IMR-90 (cell line): ENCODE data around the gene NAV2. TPM values are rescaled to one million over a fixed set of nuclear protein-coding genes. Genes with fewer than 3 reads are reported as not detected.

Experiments used
- ATAC-seq: fragments of 200-7000 bp; cut with Tn5 transposase; 2 replicates; pipeline ENCODE4 v1.9.1; 2020; ENCODE audit warnings: low read depth, mild to moderate bottlenecking, moderate library complexity
- BruUV-seq: library from RNA; stranded (reverse); fragments of 400-500 nt; replicated peaks from 2 replicates; lab custom pipeline; 2021; lab: Mats Ljungman, UMichigan
- CTCF ChIA-PET: fragments of 300-600 bp; formaldehyde crosslinking; extraction: SDS; loops from one replicate; lab custom pipeline; 2021; ENCODE audit warnings: antibody characterized with exemption; lab: Yijun Ruan, JAX
- POLR2A ChIA-PET: fragments of 300-600 bp; sonication (Branson Sonifier 250); formaldehyde crosslinking; loops from one replicate; lab custom pipeline; 2022; ENCODE audit warnings: antibody characterized with exemption; ENCODE audit not compliant: unreplicated experiment; lab: Charles Lee
- DNase-seq: peaks from one replicate; pipeline ENCODE4 v3.0.0; 2013
- H2AFZ ChIP-seq: replicated peaks from 2 replicates; pipeline ENCODE3; 2013; ENCODE audit warnings: low read length, mild to moderate bottlenecking; ENCODE audit not compliant: poor library complexity
- H2AK5ac ChIP-seq: 2 replicates; pipeline ENCODE4 v1.6.1; 2013; ENCODE audit warnings: low read depth, low read length, inconsistent platforms
- H2AK9ac ChIP-seq: replicated peaks from 2 replicates; pipeline ENCODE3; 2013; ENCODE audit warnings: mild to moderate bottlenecking, low read depth, low read length, moderate library complexity; ENCODE audit not compliant: poor library complexity
- H2BK120ac ChIP-seq: 2 replicates; pipeline ENCODE4 v1.6.1; 2013; ENCODE audit warnings: low read depth, low read length, inconsistent platforms
- H2BK15ac ChIP-seq: 3 replicates; pipeline ENCODE4 v1.6.1; 2013; ENCODE audit warnings: low read depth, low read length, inconsistent platforms
- H2BK20ac ChIP-seq: 2 replicates; pipeline ENCODE4 v1.6.1; 2013; ENCODE audit warnings: low read depth, mild to moderate bottlenecking, inconsistent platforms, low read length, moderate library complexity
- H2BK5ac ChIP-seq: 2 replicates; pipeline ENCODE4 v1.6.1; 2013; ENCODE audit warnings: mild to moderate bottlenecking, low read depth, low read length, inconsistent platforms; ENCODE audit not compliant: poor library complexity, severe bottlenecking
- H3K14ac ChIP-seq: replicated peaks from 2 replicates; pipeline ENCODE4 v1.6.1; 2013; ENCODE audit warnings: low read depth, low read length, inconsistent platforms
- H3K18ac ChIP-seq: 2 replicates; pipeline ENCODE4 v1.6.1; 2013; ENCODE audit warnings: low read depth, low read length, control low read depth
- H3K23ac ChIP-seq: 2 replicates; pipeline ENCODE4 v1.6.1; 2013; ENCODE audit warnings: low read depth, low read length, inconsistent platforms
- H3K27ac ChIP-seq: 2 replicates; pipeline ENCODE4 v1.5.1; 2013; ENCODE audit warnings: mild to moderate bottlenecking, control low read depth, low read length; ENCODE audit not compliant: insufficient read depth
- H3K27me3 ChIP-seq: 2 replicates; pipeline ENCODE4 v1.6.1; 2013; ENCODE audit warnings: low read length; ENCODE audit not compliant: control insufficient read depth, insufficient read depth
- H3K36me3 ChIP-seq: 2 replicates; pipeline ENCODE4 v1.6.1; 2013; ENCODE audit warnings: low read length, mixed read lengths; ENCODE audit not compliant: control insufficient read depth, insufficient read depth
- H3K4ac ChIP-seq: 2 replicates; pipeline ENCODE4 v1.6.1; 2013; ENCODE audit warnings: low read depth, low read length, inconsistent platforms
- H3K4me1 ChIP-seq: 2 replicates; pipeline ENCODE4 v1.6.1; 2013; ENCODE audit warnings: low read length, mixed read lengths; ENCODE audit not compliant: control insufficient read depth, insufficient read depth
- H3K4me2 ChIP-seq: 2 replicates; pipeline ENCODE4 v1.6.1; 2013; ENCODE audit warnings: low read depth, mild to moderate bottlenecking, control low read depth, low read length, moderate library complexity
- H3K4me3 ChIP-seq: 2 replicates; pipeline ENCODE4 v1.5.1; 2013; ENCODE audit warnings: low read depth, mild to moderate bottlenecking, control low read depth, low read length, moderate library complexity; ENCODE audit not compliant: insufficient read depth
- H3K56ac ChIP-seq: 2 replicates; pipeline ENCODE4 v1.6.1; 2013; ENCODE audit warnings: low read length, inconsistent platforms; ENCODE audit not compliant: insufficient read depth; ENCODE audit errors: extremely low read depth
- H3K79me1 ChIP-seq, 2 experiments: 2 replicates each; pipeline ENCODE4 v1.6.1; 2013; ENCODE audit warnings: low read length in 2 of 2, inconsistent platforms in 1 of 2, low read depth in 1 of 2
- H3K9ac ChIP-seq: 2 replicates; pipeline ENCODE4 v1.6.1; 2013; ENCODE audit warnings: low read depth, low read length, control low read depth
- H3K9me1 ChIP-seq: 2 replicates; pipeline ENCODE4 v1.6.1; 2013; ENCODE audit warnings: low read length, inconsistent platforms; ENCODE audit not compliant: insufficient read depth
- H3K9me3 ChIP-seq: 2 replicates; pipeline ENCODE4 v1.6.1; 2013; ENCODE audit warnings: low read length; ENCODE audit not compliant: control insufficient read depth, insufficient read depth
- H4K20me1 ChIP-seq: 2 replicates; pipeline ENCODE4 v1.6.1; 2013; ENCODE audit warnings: low read length, inconsistent platforms; ENCODE audit not compliant: insufficient read depth
- H4K5ac ChIP-seq: 2 replicates; pipeline ENCODE4 v1.6.1; 2013; ENCODE audit warnings: mild to moderate bottlenecking, low read depth, low read length, control low read depth
- H4K8ac ChIP-seq, 2 experiments: 2 replicates each; pipeline ENCODE4 v1.6.1; 2013; ENCODE audit warnings: low read depth in 2 of 2, low read length in 2 of 2, control low read depth in 1 of 2, inconsistent platforms in 1 of 2
- H4K91ac ChIP-seq: 2 replicates; pipeline ENCODE4 v1.6.1; 2013; ENCODE audit warnings: low read depth, low read length, inconsistent platforms; ENCODE audit not compliant: insufficient read depth
- CEBPB ChIP-seq: IDR thresholded peaks from 2 replicates; pipeline ENCODE4 v1.6.1; 2012; ENCODE audit warnings: low read depth, low read length, improper control_type of control experiment
- ELK1 ChIP-seq: fragments of 150-350 bp; IDR thresholded peaks from 2 replicates; pipeline ENCODE4 v1.6.1; 2016; ENCODE audit warnings: low read depth, mild to moderate bottlenecking, low read length, moderate library complexity, borderline replicate concordance
- MAFK ChIP-seq: IDR thresholded peaks from 2 replicates; pipeline ENCODE4 v1.6.1; 2012; ENCODE audit warnings: low read depth, low read length, improper control_type of control experiment
- MAZ ChIP-seq: IDR thresholded peaks from 2 replicates; pipeline ENCODE4 v1.6.1; 2012; ENCODE audit warnings: low read depth, mild to moderate bottlenecking, low read length, improper control_type of control experiment, moderate library complexity, borderline replicate concordance
- MXI1 ChIP-seq: IDR thresholded peaks from 2 replicates; pipeline ENCODE4 v1.6.1; 2012; ENCODE audit warnings: low read depth, mild to moderate bottlenecking, low read length, moderate library complexity, borderline replicate concordance
- POLR2A ChIP-seq: IDR thresholded peaks from 2 replicates; pipeline ENCODE4 v1.6.1; 2012; ENCODE audit warnings: mild to moderate bottlenecking, low read depth, low read length
- RCOR1 ChIP-seq: IDR thresholded peaks from 2 replicates; pipeline ENCODE4 v1.6.1; 2012; ENCODE audit warnings: mild to moderate bottlenecking, low read length, improper control_type of control experiment; ENCODE audit not compliant: insufficient replicate concordance
- SMC3 ChIP-seq: fragments of 150-350 bp; IDR thresholded peaks from 2 replicates; pipeline ENCODE4 v1.6.1; 2016; ENCODE audit warnings: low read depth, mild to moderate bottlenecking, antibody characterized with exemption, low read length, moderate library complexity
- WGBS, 2 experiments: methylation state at CpG; one replicate each; pipeline versions ENCODE4 v1.1.5 to v1.1.7; 2013; ENCODE audit warnings: missing lambda C conversion rate in 2 of 2; ENCODE audit not compliant: insufficient read length in 1 of 2; ENCODE audit errors: extremely low coverage in 2 of 2; 5-methylcytosine and 5-hydroxymethylcytosine counted together
- dilution Hi-C: fragments of 300-500 bp; cut with HindIII; formaldehyde crosslinking; loops from one replicate; pipeline ENCODE4 v1.14.3; 2018; ENCODE audit warnings: low sequenced_read_pairs; ENCODE audit not compliant: unreplicated experiment
- in situ Hi-C: fragments of 300-500 bp; cut with MboI; formaldehyde crosslinking; loops from 3 replicates; pipeline ENCODE4 v1.14.3; 2019; ENCODE audit warnings: low sequenced_read_pairs, inconsistent platforms, mixed read lengths
- intact Hi-C: fragments of 100-400 bp; cut with micrococcal nuclease; formaldehyde crosslinking; loops from 2 replicates; pipeline ENCODE4 v1.10.0; 2022
- polyA plus RNA-seq, 3 experiments: library from polyadenylated mRNA; depleted of rRNA; stranded (reverse); fragments of >200 nt; gene quantifications; 2 replicates each; pipeline ENCODE4 v1.2.3, GENCODE V29; 2012; ENCODE audit warnings: low replicate concordance in 1 of 3
- total RNA-seq: library from RNA; depleted of rRNA; stranded (reverse); fragments of >200 nt; gene quantifications from 2 replicates; pipeline ENCODE4 v1.2.3, GENCODE V29; 2012

NAV2 gene
- total and polyA plus RNA-seq, 2 of the 4 experiments (the other 2 are of a cell fraction): 4.5 to 12.6 TPM

- ChIA-PET CTCF (no interaction called here), POLR2A (no interaction called here)
- DNase-seq (no peak), ATAC-seq (no peak)
- Histone ChIP-seq H3K18ac (no peak overlapping the region), H4K5ac (no peak overlapping the region), H2AK9ac (no peak overlapping the region), H3K4me3 (no peak overlapping the region), H2AK5ac (no peak overlapping the region), H3K9me3 (no peaks in the 10 kb centered on the region), H2AFZ (no peak overlapping the region), H2BK20ac (no peak overlapping the region), H3K14ac (no peak overlapping the region), H3K23ac (no peak overlapping the region), H3K9ac (no peak overlapping the region), H4K20me1 (no peaks in the 10 kb centered on the region), H3K4me2 (no peak overlapping the region), H2BK5ac (no peak overlapping the region), H3K4me1 (peaks cover 11% of the 10 kb centered on the region), H3K4ac (no peak overlapping the region), H4K8ac (no peak overlapping the region), H3K56ac (no peak overlapping the region), H2BK120ac (no peak overlapping the region), H2BK15ac (no peak overlapping the region), H3K9me1 (0 out of 2 replicates have a peak, but pooled peaks cover 6% of the 10 kb centered on the region), H3K36me3 (no peaks in the 10 kb centered on the region), H3K27me3 (peaks cover 3% of the 10 kb centered on the region), H3K79me1 (no peaks in the 10 kb centered on the region), H4K91ac (no peak overlapping the region), H3K27ac (no peak overlapping the region)
- intact Hi-C loops (no loop called here), dilution Hi-C loops (no loop called here), in situ Hi-C loops (no loop called here)
- TF ChIP-seq MXI1: no peak
- no peak for TF ChIP-seq RCOR1
- no peak for TF ChIP-seq SMC3
- no peak for TF ChIP-seq MAZ
- TF ChIP-seq MAFK: no peak
- no peak for TF ChIP-seq CEBPB
- TF ChIP-seq ELK1: no peak
- no peak for TF ChIP-seq POLR2A
- no CpG with 5 or more reads among the region's 5 CpGs for WGBS, 2 experiments
- BruUV-seq: no TSS peak
Observed at GRCh38 chr11:19693146-19693545, 19.5 kb upstream of the NAV2 start.
